Fibroblast of villous mesenchyme (primary cell): ENCODE data around the gene ZMYND19. TPM values are rescaled to one million over a fixed set of nuclear protein-coding genes. Genes with fewer than 3 reads are reported as not detected.
A peak's percentile ranks its signal among the peaks of the same experiment; 100 is the strongest.
"Not testable (repeated sequence)": the region's sequence is repeated elsewhere in the genome, so short reads cannot be mapped to it uniquely, and the experiment has no call there.

Source experiments
- DNase-seq: peaks from one replicate; pipeline ENCODE4 v3.0.0-alpha.2; 2010; ENCODE audit warnings: low read depth
- H3K4me3 ChIP-seq: 2 replicates; pipeline ENCODE4 v1.5.1; 2011; ENCODE audit warnings: low read depth, mild to moderate bottlenecking, low read length
- CTCF ChIP-seq: IDR thresholded peaks from 2 replicates; pipeline ENCODE4 v1.5.1; 2012; ENCODE audit warnings: low read depth, mild to moderate bottlenecking, low read length; ENCODE audit not compliant: insufficient read depth
- total RNA-seq: library from RNA; depleted of rRNA; stranded (reverse); fragments of >200 nt; gene quantifications from 2 replicates; pipeline ENCODE4 v1.2.3, GENCODE V29; 2012

ZMYND19 gene
- total RNA-seq, 1 donor, result 18.6 TPM

- DNase-seq, result no peak
- H3K4me3 ChIP-seq, result no peak overlapping the region
- no peak for TF ChIP-seq CTCF
Observed at GRCh38 chr9:137555179-137555578, 35.1 kb downstream of the ZMYND19 start.

GRCh38 chr9:137554349-137554748 is 36.0 kb downstream of the ZMYND19 start:
- no peak for TF ChIP-seq CTCF
- no peak for DNase-seq
- H3K4me3 ChIP-seq, result no peak overlapping the region

- H3K4me3 ChIP-seq, DNase-seq: not testable (repeated sequence)
Observed at GRCh38 chr9:137553654-137554053, 36.7 kb downstream of the ZMYND19 start.

- peak overlapping the region; percentile 81 for H3K4me3 ChIP-seq
- no peak for DNase-seq
- TF ChIP-seq CTCF, result no peak
Observed at GRCh38 chr9:137552022-137552768, 38.1 kb downstream of the ZMYND19 start.

GRCh38 chr9:137551264-137552021 is 38.9 kb downstream of the ZMYND19 start, which contains the start of gene MRPL41:
TSS of gene MRPL41 (plus strand) at chr9:137551879. CDS start at chr9:137552082, 203 bp downstream.
- H3K4me3 ChIP-seq, result peak within 1 kb of the TSS; percentile 81
- TF ChIP-seq CTCF, result peak; percentile 53
- peak; percentile 85 for DNase-seq

GRCh38 chr9:137550958-137551263 is 39.4 kb downstream of the ZMYND19 start:
- peak overlapping the region; percentile 69 for H3K4me3 ChIP-seq
- not testable (repeated sequence) for DNase-seq

- no peak for TF ChIP-seq CTCF
- peak; percentile 83 for DNase-seq
Observed at GRCh38 chr9:137550231-137550621, 40.1 kb downstream of the ZMYND19 start, which contains the start of gene PNPLA7. TSS of gene PNPLA7 (minus strand) at chr9:137550402. CDS start at chr9:137550197, 205 bp downstream.

More at GRCh38 chr9:137550231-137550621, 40.1 kb downstream of the ZMYND19 start, which contains the start of gene PNPLA7:
- peak within 1 kb of the TSS; percentile 69 for H3K4me3 ChIP-seq
